ENCODE measurements around the gene MBOAT7. TPM values are rescaled to one million over a fixed set of nuclear protein-coding genes. Genes with fewer than 3 reads are reported as not detected.

MBOAT7 gene
- total RNA-seq, 1 donor, result 30.3 TPM

DNA sequence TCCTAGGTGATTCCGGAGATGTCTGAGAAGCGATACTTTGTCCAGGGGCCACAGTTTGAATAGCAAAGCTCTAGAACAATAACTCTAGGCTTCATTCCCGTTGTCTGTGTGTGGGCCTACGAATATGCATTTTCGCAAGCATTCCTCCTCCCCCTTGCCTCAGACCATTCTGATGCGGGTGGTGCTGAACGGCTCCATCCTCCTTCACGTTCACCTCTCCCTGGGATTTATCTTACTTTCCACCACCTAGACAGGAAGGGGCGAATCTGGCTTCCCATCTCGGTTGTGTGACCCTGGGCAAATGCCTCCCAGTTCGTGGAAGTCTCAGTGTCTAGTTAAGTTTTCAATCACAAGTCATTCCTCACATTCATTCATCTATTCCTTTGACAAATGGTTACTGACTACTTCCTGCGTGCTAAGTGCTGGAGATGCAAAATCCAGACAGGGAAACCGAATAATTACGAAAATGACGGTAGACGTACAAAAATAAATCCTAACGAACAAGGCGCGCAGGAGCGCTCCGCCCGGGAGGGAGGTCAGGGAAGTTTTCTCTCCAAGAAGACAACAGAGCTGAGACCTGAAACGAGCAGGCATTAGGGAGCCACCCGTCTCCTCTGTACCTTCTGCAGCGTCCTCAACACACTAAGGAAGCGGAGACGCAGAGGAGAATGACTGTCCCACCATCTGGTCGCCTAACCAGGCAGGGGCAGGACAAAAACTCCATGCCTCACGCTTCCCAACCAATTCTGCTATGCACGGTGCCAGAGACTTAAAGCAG is 53.1 kb downstream of the MBOAT7 start:
- Histone ChIP-seq H3K4me3 (ENCODE audit: low read length) (peak overlapping the region; percentile 35), H3K27me3 (ENCODE audit: insufficient read depth, low read length) (no peaks in the 10 kb centered on the region), H3K4me1 (ENCODE audit: insufficient read depth, low read length) (peaks cover 27% of the 10 kb centered on the region), H3K9me3 (ENCODE audit: low read depth, low read length) (no peaks in the 10 kb centered on the region)

DNA sequence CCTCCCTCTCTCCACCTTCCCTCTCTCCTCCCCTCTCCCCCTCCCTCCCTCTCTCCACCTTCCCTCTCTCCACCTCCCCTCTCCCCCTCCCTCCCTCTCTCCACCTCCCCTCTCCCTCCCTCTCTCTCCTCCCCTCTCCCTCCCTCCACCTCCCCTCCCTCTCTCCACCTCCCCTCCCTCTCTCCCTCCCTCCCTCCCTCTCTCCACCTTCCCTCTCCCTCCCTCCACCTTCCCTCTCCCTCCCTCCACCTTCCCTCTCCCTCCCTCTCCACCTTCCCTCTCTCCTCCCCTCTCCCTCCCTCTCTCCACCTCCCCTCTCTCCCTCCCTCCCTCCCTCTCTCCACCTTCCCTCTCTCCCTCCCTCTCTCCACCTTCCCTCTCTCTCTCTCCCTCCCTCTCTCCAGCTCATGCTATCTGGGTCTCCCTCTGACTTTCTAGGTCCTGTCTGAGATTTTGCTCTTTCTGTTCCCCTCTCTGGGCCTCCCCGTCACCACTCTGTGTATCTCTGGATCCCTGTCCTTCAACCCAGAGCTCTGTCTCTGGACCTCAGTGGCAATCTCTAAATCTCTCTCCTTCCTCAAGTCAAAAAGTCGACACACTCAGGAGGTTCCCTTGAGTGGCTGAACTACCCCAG is 55.3 kb downstream of the MBOAT7 start:
- Histone ChIP-seq H3K4me1 (ENCODE audit: insufficient read depth, low read length) (peaks cover 22% of the 10 kb centered on the region), H3K9me3 (ENCODE audit: low read depth, low read length) (no peaks in the 10 kb centered on the region), H3K27me3 (ENCODE audit: insufficient read depth, low read length) (no peaks in the 10 kb centered on the region), H3K4me3 (ENCODE audit: low read length) (no peak overlapping the region)

GRCh38 chr19:54133312-54133956 is 55.9 kb downstream of the MBOAT7 start:
- no peaks in the 10 kb centered on the region for H3K27me3 ChIP-seq (ENCODE audit: insufficient read depth, low read length)
- no peak overlapping the region for H3K4me3 ChIP-seq (ENCODE audit: low read length)
- peaks cover 16% of the 10 kb centered on the region for H3K4me1 ChIP-seq (ENCODE audit: insufficient read depth, low read length)
- no peaks in the 10 kb centered on the region for H3K9me3 ChIP-seq (ENCODE audit: low read depth, low read length)

DNA sequence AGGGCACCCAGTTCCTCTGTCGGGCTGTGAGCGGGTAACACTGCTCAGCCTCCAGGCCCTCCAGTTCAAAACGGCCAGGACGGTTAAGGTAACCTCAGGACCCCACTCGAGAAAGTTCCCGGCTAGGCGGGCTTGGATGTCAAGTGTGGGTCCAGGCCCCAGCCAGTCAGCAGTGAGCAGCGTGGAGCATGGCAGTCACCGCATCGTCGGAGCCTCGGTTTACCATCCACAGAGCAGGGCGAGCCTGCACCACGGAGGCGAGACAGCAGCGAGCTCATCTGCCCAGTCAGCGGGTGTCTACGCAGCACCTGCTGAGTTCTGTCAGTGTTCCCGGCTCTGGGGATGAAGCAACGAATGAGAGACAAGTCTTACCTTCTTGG is 59.8 kb downstream of the MBOAT7 start:
- no peaks in the 10 kb centered on the region for H3K4me1 ChIP-seq (ENCODE audit: insufficient read depth, low read length)
- H3K9me3 ChIP-seq (ENCODE audit: low read depth, low read length), result no peaks in the 10 kb centered on the region
- H3K27me3 ChIP-seq (ENCODE audit: insufficient read depth, low read length), result no peaks in the 10 kb centered on the region
- H3K4me3 ChIP-seq (ENCODE audit: low read length), result no peak overlapping the region

DNA sequence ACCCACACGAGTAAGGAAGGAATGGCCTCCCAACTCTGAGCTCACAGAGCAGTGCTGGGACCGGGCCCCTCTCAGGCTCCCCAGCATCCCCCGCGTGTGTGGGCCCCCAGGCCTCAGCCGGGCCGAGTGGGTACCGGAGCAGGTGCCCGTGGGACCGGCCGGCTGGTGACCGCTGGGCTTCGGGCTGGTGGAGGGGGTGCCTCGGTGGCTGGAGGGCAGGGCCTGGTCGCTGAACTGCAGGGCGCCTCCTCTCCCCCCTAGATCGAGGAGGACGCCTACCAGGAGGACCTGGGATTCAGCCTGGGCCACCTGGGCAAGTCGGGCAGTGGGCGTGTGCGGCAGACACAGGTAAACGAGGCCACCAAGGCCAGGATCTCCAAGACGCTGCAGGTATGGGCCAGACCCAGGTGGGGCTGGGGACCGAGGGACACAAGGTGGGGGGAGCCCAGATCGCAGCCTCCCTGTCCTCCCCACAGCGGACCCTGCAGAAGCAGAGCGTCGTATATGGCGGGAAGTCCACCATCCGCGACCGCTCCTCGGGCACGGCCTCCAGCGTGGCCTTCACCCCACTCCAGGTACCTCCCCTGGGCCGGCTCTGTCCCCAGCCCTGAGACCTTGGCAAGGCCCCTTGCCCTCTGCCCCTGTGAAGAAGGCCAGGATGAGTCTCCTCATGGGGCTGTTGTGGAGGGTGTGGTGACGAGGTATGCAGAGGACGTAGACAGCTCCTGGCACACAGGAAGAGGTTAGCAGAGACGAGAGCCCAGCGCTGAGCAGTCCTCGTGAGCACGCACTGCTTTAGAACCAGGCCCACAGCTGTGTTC is 60.4 kb downstream of the MBOAT7 start:
- no peaks in the 10 kb centered on the region for H3K27me3 ChIP-seq (ENCODE audit: insufficient read depth, low read length)
- no peaks in the 10 kb centered on the region for H3K9me3 ChIP-seq (ENCODE audit: low read depth, low read length)
- H3K4me3 ChIP-seq (ENCODE audit: low read length), result no peak overlapping the region
- H3K4me1 ChIP-seq (ENCODE audit: insufficient read depth, low read length), result no peaks in the 10 kb centered on the region

DNA sequence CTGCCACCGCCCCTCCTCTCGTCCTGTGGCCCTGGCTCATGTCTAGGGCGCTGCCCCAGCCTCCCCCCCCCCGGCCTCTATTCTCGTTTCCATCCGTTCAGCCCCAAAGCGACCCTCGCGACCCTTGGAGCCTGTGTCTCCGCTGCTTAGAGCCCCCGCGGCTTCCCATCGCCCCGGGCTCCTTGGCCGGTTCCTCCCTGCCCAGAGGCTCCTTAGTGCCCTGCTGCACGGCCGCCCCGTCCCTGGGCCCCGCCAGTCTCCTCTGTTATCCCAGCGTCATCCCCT is 61.0 kb downstream of the MBOAT7 start:
- no peak overlapping the region for H3K4me3 ChIP-seq (ENCODE audit: low read length)
- no peaks in the 10 kb centered on the region for H3K27me3 ChIP-seq (ENCODE audit: insufficient read depth, low read length)
- no peaks in the 10 kb centered on the region for H3K4me1 ChIP-seq (ENCODE audit: insufficient read depth, low read length)
- no peaks in the 10 kb centered on the region for H3K9me3 ChIP-seq (ENCODE audit: low read depth, low read length)

- H3K4me1 ChIP-seq (ENCODE audit: insufficient read depth, low read length), result no peaks in the 10 kb centered on the region
- no peaks in the 10 kb centered on the region for H3K27me3 ChIP-seq (ENCODE audit: insufficient read depth, low read length)
- no peaks in the 10 kb centered on the region for H3K9me3 ChIP-seq (ENCODE audit: low read depth, low read length)
- no peak overlapping the region for H3K4me3 ChIP-seq (ENCODE audit: low read length)
Measured at GRCh38 chr19:54127688-54128440, 61.5 kb downstream of the MBOAT7 start.

- Histone ChIP-seq H3K4me1 (ENCODE audit: insufficient read depth, low read length) (no peaks in the 10 kb centered on the region), H3K27me3 (ENCODE audit: insufficient read depth, low read length) (no peaks in the 10 kb centered on the region), H3K9me3 (ENCODE audit: low read depth, low read length) (no peaks in the 10 kb centered on the region), H3K4me3 (ENCODE audit: low read length) (no peak overlapping the region)
Measured at GRCh38 chr19:54125713-54126112, 63.7 kb downstream of the MBOAT7 start.

DNA sequence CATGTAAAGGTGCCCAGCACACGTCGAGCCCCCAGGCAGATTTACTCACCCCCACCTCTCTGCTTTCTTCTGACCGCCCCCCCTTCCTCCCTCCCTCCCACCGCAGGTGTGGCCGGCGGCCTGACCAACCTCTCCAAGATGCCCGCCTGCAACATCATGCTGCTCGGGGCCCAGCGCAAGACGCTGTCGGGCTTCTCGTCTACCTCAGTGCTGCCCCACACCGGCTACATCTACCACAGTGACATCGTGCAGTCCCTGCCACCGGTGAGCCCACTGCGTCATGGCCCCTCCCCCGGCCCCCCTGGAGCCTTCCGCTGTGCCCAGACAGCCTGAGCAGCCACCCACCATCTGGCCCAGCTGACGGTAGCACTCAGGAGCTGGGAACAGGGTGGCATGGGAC is 65.0 kb downstream of the MBOAT7 start:
- H3K27me3 ChIP-seq (ENCODE audit: insufficient read depth, low read length), result no peaks in the 10 kb centered on the region
- H3K9me3 ChIP-seq (ENCODE audit: low read depth, low read length), result no peaks in the 10 kb centered on the region
- no peak overlapping the region for H3K4me3 ChIP-seq (ENCODE audit: low read length)
- no peaks in the 10 kb centered on the region for H3K4me1 ChIP-seq (ENCODE audit: insufficient read depth, low read length)

DNA sequence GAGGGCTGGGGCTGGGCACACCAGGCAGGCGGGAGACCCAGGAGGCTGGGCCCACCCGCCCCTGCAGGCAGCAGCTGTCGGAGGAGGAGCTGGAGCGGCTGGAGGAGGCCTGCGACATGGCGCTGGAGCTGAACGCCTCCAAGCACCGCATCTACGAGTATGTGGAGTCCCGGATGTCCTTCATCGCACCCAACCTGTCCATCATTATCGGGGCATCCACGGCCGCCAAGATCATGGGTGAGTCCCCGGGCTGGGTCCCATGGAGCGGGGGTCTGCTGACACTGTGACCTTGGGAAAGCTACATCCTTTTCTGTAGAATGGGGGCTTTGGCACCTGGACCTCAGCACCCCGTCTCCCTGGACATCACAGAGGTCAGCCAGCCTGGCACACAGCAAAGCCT is 65.7 kb downstream of the MBOAT7 start:
- H3K27me3 ChIP-seq (ENCODE audit: insufficient read depth, low read length), result no peaks in the 10 kb centered on the region
- no peaks in the 10 kb centered on the region for H3K9me3 ChIP-seq (ENCODE audit: low read depth, low read length)
- H3K4me3 ChIP-seq (ENCODE audit: low read length), result no peak overlapping the region
- H3K4me1 ChIP-seq (ENCODE audit: insufficient read depth, low read length), result no peaks in the 10 kb centered on the region

Other genes starting within 250 kb of the MBOAT7 start
- gene CACNG8, start 226.6 kb downstream of the MBOAT7 start, total RNA-seq, result not detected
- not detected for gene CACNG6, start 197.9 kb downstream of the MBOAT7 start, total RNA-seq
- 12.4 TPM for gene VSTM1, start 125.7 kb downstream of the MBOAT7 start, total RNA-seq
- 0.21 TPM for gene TARM1, start 108.2 kb downstream of the MBOAT7 start, total RNA-seq
- gene OSCAR, start 88.8 kb downstream of the MBOAT7 start, total RNA-seq, result 8.7 TPM
- gene NDUFA3, start 86.7 kb downstream of the MBOAT7 start, total RNA-seq, result 6.9 TPM
- 5.7 TPM for gene TFPT, start 73.9 kb downstream of the MBOAT7 start, total RNA-seq
- gene PRPF31, start 73.8 kb downstream of the MBOAT7 start, total RNA-seq, result 27.8 TPM
- gene CNOT3, start 51.8 kb downstream of the MBOAT7 start, total RNA-seq, result 8.1 TPM
- 11.9 TPM for gene LENG1, start 29.9 kb downstream of the MBOAT7 start, total RNA-seq
- gene TMC4, start 16.4 kb downstream of the MBOAT7 start, total RNA-seq, result 0.31 TPM
- 15.5 TPM for gene TSEN34, start 1.7 kb upstream of the MBOAT7 start, total RNA-seq
- 2,589 TPM for gene RPS9, start 11.3 kb upstream of the MBOAT7 start, total RNA-seq
- 51.4 TPM for gene LILRB3, start 33.4 kb upstream of the MBOAT7 start, total RNA-seq
- gene LILRA6, start 53.2 kb upstream of the MBOAT7 start, total RNA-seq, result 16.9 TPM
- 0.10 TPM for gene LILRB5, start 67.7 kb upstream of the MBOAT7 start, total RNA-seq
- 27.3 TPM for gene LILRB2, start 91.5 kb upstream of the MBOAT7 start, total RNA-seq
- gene LILRA5, start 123.6 kb upstream of the MBOAT7 start, total RNA-seq, result 191 TPM
- gene LILRA4, start 149.6 kb upstream of the MBOAT7 start, total RNA-seq, result 4.0 TPM
- gene LAIR1, start 175.4 kb upstream of the MBOAT7 start, total RNA-seq, result 40.7 TPM
- 0.31 TPM for gene TTYH1, start 225.9 kb upstream of the MBOAT7 start, total RNA-seq

Data from mononuclear cell (primary cell).